Epithelial cell of proximal tubule (primary cell): ENCODE measurements around the gene ACACA. TPM values are rescaled to one million over a fixed set of nuclear protein-coding genes. Genes with fewer than 3 reads are reported as not detected.

Experiments
- DNase-seq: peaks from one replicate; pipeline ENCODE4 v3.0.0-alpha.2; 2011; ENCODE audit warnings: low read depth
- H3K4me3 ChIP-seq: 2 replicates; pipeline ENCODE4 v1.5.1; 2011; ENCODE audit warnings: low read depth, mild to moderate bottlenecking, low read length
- CTCF ChIP-seq: conservative IDR thresholded peaks from 2 replicates; pipeline ENCODE4 v1.5.1; 2012; ENCODE audit warnings: low read depth, mild to moderate bottlenecking, low read length
- total RNA-seq: library from RNA; depleted of rRNA; stranded (reverse); fragments of >200 nt; gene quantifications from 2 replicates; pipeline ENCODE4 v1.2.3, GENCODE V29; 2015

ACACA gene
- total RNA-seq, 1 donor from 2014 or later = 26.4 TPM

- TF ChIP-seq CTCF = no peak
- no peak for DNase-seq
- no peak overlapping the region for H3K4me3 ChIP-seq
Observed at GRCh38 chr17:37052450-37052849, 354.2 kb downstream of the ACACA start.

GRCh38 chr17:37051833-37052232 is 354.8 kb downstream of the ACACA start:
- no peak for DNase-seq
- TF ChIP-seq CTCF = no peak
- H3K4me3 ChIP-seq = no peak overlapping the region

GRCh38 chr17:37051381-37051780 is 355.3 kb downstream of the ACACA start:
- DNase-seq = no peak
- no peak for TF ChIP-seq CTCF
- H3K4me3 ChIP-seq = no peak overlapping the region

GRCh38 chr17:37050920-37051319 is 355.7 kb downstream of the ACACA start:
- TF ChIP-seq CTCF = no peak
- H3K4me3 ChIP-seq = no peak overlapping the region
- DNase-seq = no peak

- TF ChIP-seq CTCF = no peak
- no peak overlapping the region for H3K4me3 ChIP-seq
- DNase-seq = no peak
Observed at GRCh38 chr17:37048811-37049210, 357.8 kb downstream of the ACACA start.

- peak; percentile 23 for DNase-seq
- H3K4me3 ChIP-seq = no peak overlapping the region
- peak; percentile 91 for TF ChIP-seq CTCF
Observed at GRCh38 chr17:37047631-37048104, 359.0 kb downstream of the ACACA start.

GRCh38 chr17:37045351-37045922 is 361.2 kb downstream of the ACACA start:
- H3K4me3 ChIP-seq = no peak overlapping the region
- no peak for DNase-seq

More at GRCh38 chr17:37045351-37045922, 361.2 kb downstream of the ACACA start:
- TF ChIP-seq CTCF = no peak
